Measurements from ENCODE around the gene GPR87.
A peak's percentile ranks its signal among the peaks of the same experiment; 100 is the strongest.

Gene GPR87

GRCh38 chr3:151316267-151316991, at the start of gene GPR87:
TSS of gene GPR87 (minus strand) at chr3:151316820. CDS start at chr3:151300100, 16,720 bp downstream.
- intact Hi-C loops (cut with DNase I), result no loop called here
- DNase-seq, result peak in 17 of 42 donors; percentile 7 to 68 (median 31)

DNA sequence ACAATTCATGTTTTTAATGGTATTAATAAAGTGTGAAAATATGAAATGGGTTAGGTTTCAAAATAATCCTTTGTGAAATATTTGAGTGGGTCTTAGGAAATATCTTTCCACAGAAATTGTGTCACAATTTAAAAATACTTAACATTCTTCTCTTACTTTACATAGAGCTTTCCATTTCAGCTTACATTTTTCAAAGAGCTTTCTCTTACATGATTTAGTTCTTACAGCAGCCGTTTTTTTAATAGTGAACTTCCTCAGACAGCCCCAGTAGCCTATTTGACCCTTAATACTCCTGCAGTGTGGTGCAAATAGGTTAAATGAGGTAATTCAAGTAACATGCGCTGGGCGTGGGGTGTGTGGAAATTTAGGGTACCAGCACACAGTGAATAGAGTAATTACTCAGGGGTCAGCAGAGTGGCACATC, 46.1 kb upstream of the GPR87 start:
- intact Hi-C loops (cut with DNase I), result no loop called here
- DNase-seq, result no peak

DNA sequence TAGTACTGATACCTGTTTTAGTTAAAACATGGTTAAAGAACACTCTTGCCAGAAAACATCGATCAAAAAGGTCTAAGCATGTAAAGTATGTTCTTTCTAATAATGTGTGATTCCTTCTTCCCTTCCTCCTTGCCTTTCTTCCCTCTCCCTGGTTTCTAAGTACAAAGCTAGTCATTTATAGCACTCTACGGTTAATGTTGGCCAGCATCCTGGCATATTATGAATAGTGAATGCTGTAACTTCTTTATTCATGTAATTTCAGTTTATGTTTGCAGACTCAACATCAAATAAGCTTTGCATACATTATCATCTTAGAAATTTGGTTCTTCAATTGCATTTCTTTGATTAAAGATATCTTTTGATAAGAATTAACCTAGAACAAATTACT, 40.8 kb upstream of the GPR87 start:
- intact Hi-C loops (cut with DNase I), result no loop called here
- no peak for DNase-seq

- intact Hi-C loops (cut with DNase I), result no loop called here
- peak in 20 of 42 donors; percentile 10 to 59 (median 28) for DNase-seq
Measured at GRCh38 chr3:151356794-151357462, 40.3 kb upstream of the GPR87 start.

GRCh38 chr3:151351648-151352047, 35.0 kb upstream of the GPR87 start:
- no peak for DNase-seq
- intact Hi-C loops (cut with DNase I), result no loop called here

DNA sequence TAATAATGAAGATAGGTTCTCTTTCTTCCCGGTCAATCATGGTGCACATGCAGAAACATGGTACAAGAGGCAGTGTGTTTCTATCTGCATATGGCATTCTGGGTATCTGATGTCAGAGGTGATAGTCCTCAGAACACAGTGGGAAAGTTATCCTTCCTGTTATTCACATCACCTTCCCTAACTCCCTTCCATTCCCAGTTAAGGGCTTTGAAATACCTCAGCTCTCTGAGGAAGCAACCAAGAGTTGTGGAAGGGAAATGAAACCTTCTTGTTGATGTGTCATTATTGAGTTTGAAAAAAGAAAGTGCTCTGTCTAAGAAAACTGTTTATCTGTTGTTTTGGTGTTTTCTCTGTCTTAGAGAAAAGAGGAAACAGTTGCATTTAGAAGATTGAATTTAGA, 34.6 kb upstream of the GPR87 start:
- intact Hi-C loops (cut with DNase I), result no loop called here
- DNase-seq, result no peak

DNA sequence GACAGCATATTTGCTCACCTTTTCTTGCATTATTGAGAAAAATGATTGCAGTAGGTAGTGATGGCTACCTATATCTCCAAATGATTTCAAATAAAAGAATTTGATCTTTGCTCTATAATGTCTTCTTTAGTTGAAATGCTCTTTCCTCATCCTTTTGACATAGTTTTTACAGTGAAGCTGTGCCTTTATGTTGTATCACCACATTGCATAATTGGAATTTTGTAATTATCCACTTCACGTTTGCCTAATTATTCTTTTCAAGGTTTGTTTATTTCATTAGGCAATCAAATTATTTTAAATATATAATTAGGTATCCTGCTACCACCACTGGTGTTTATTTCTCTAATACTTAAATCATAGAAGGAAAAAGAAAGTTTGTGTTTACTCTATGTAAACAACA, 34.0 kb upstream of the GPR87 start:
- intact Hi-C loops (cut with DNase I), result no loop called here
- no peak for DNase-seq

DNA sequence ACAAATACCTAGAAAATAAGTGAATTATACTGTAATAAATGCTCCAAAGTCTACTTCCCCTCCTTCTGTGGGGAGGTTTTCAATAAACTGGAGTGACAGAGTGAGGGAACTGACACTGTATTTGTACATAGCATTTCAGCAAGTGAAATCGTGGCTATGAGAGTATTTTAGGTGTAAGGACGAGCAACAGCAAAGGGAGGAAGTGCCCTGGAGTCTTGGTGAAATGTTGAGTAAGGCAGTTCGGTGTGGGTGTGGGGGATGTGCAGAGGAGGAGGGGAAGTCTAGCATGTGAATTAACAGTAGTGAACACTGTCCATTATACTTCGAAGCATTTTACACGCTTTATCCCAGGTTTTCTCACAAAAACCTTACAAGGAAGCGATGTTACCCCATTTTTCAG, 30.8 kb upstream of the GPR87 start:
- DNase-seq, result peak in 31 of 42 donors; percentile 10 to 66 (median 30)
- intact Hi-C loops (cut with DNase I), result no loop called here

- no peak for DNase-seq
- intact Hi-C loops (cut with DNase I), result no loop called here
Measured at GRCh38 chr3:151346292-151346691, 29.7 kb upstream of the GPR87 start.

GRCh38 chr3:151345859-151346258, 29.2 kb upstream of the GPR87 start:
- DNase-seq, result no peak
- intact Hi-C loops (cut with DNase I), result no loop called here

DNA sequence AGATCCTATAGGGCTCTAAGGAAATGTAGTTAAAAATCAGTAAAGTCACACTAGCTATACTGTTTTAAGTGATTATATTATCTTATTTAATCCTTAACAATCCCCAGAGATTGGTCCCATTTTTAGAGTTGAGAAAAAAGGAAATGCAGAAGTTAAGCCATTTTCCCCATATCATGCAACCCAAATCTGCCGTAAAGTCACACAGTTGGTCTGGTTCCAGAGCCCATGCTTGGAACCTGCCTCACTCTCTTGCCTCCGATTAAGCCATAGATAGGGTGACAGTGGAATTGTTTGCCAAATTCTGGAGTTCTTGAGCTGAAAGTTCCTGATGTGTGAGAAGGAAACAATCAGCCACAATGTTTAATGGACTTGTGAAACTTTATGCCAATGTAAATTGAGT, 15.1 kb upstream of the GPR87 start:
- DNase-seq, result no peak
- intact Hi-C loops (cut with DNase I), result no loop called here

DNA sequence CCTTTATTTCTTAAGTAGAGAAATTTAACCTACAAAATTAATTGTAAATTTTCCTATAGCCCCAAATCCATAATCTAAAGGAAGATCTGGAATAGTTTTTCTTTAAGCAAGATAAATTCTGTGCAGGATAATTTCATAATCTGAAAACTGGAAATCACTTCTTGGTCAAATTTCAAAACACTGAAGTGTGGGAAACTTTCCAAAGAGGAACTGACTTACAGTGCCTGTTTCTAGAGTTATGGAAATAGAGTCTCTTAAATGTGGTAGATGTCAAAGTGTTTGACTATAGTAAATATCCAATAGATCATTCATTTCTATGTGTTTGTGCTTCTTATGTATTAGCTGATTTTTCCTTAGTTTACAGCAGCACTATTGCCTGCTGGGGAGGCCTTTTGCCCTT, 14.3 kb upstream of the GPR87 start:
- no peak for DNase-seq
- intact Hi-C loops (cut with DNase I), result no loop called here

GRCh38 chr3:151330379-151330778, 13.8 kb upstream of the GPR87 start:
- no peak for DNase-seq

DNA sequence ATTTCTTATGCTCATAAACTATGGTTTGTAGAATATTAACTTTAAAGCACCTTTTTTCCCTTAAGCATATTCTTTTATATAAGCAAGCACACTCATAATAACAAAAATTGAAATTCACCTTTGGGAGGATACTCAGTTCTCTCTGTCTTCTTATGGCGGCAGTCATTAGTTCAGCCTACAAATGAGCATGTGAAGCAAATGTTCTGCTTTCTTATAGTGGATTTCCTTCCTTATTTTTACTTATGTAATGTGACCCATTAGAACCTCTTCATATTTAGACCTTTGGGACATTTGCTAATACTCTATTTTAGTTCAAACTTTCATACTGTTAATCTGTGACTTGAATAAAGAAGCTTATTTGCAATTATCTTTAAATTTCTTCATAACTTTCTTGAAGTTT, 12.7 kb upstream of the GPR87 start, which contains the start of gene P2RY13:
Gene P2RY13, minus strand, starts transcription at position 187 of the 400 bp plus-strand sequence. Its CDS starts 21 bp downstream, at position 166.
- DNase-seq, result no peak
- intact Hi-C loops (cut with DNase I), result no loop called here

More at GRCh38 chr3:151330379-151330778, 13.8 kb upstream of the GPR87 start:
- intact Hi-C loops (cut with DNase I), result no loop called here

GRCh38 chr3:151328298-151328995, 11.8 kb upstream of the GPR87 start:
- DNase-seq, result peak in 9 of 42 donors; percentile 8 to 36 (median 14)
- intact Hi-C loops (cut with DNase I), result no loop called here

- intact Hi-C loops (cut with DNase I), result no loop called here
- DNase-seq, result no peak
Measured at GRCh38 chr3:151327571-151328198, 11.1 kb upstream of the GPR87 start.

GRCh38 chr3:151322511-151322910, 5.9 kb upstream of the GPR87 start:
- no peak for DNase-seq
- intact Hi-C loops (cut with DNase I), result no loop called here

DNA sequence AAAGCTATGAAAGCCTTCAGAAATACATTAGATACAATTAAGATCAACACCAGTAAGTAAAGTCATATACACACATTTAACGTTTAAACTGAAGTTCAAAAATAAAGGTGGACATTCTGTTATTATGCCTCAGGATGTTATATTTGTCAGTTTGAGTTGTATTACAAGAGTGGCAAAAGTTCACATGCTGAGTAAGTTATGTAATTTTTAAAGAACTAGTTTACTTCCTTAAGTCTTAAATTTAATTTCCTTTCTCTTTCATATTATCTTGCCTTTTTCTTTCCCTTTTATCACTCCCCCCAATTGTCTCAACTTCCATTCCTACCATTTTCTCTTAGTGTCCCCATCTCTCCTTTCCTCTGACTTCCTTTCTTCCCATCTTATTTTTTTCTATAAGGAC, 4.9 kb upstream of the GPR87 start:
- intact Hi-C loops (cut with DNase I), result no loop called here
- no peak for DNase-seq

GRCh38 chr3:151320131-151320530, 3.5 kb upstream of the GPR87 start:
- intact Hi-C loops (cut with DNase I), result no loop called here
- DNase-seq, result no peak

DNA sequence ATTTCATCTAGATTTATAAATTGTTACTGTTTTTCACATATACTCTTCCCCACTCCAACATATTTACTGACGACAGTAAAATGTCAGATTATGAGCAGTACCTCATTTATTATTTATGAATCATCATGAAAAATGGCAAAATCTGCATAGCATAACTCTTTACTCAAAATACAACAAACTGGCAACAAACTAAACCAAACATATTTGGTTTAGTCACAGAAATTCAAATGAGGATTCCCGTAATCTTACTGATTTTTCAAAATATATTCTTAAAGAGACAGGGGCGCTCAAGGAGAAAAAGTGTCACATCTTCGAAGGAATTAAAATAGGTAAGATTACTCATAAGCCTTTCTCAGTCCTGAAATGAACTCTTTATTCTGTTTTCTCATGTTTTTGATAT, 3.0 kb upstream of the GPR87 start:
- intact Hi-C loops (cut with DNase I), result no loop called here
- DNase-seq, result no peak
